Neural cell (in vitro differentiated cells): ENCODE data around the gene TOPBP1. TPM values are rescaled to one million over a fixed set of nuclear protein-coding genes. Genes with fewer than 3 reads are reported as not detected.

Experiments used
- H2AFZ ChIP-seq: fragments of 200-600, 300-800 bp; sonication (generic), shearing (Covaris generic); 2 replicates; pipeline ENCODE4 v1.6.0; 2014; ENCODE audit warnings: low read depth, mild to moderate bottlenecking, antibody characterized with exemption, low read length, moderate library complexity
- H3F3A ChIP-seq: fragments of 200-600 bp; shearing (Covaris generic); 2 replicates; pipeline ENCODE4 v1.6.1; 2016; ENCODE audit warnings: mild to moderate bottlenecking, moderate library complexity, mixed read lengths, antibody characterized with exemption, low read length; ENCODE audit not compliant: insufficient read depth, poor library complexity, severe bottlenecking
- H3K27ac ChIP-seq: fragments of 200-600, 300-800 bp; sonication (generic), shearing (Covaris generic); 2 replicates; pipeline ENCODE4 v1.5.1; 2014; ENCODE audit warnings: mild to moderate bottlenecking, low read length, moderate library complexity
- H3K27me3 ChIP-seq: fragments of 300-800, 200-600 bp; sonication (generic), shearing (Covaris generic); 2 replicates; pipeline ENCODE4 v1.6.0; 2014; ENCODE audit warnings: mild to moderate bottlenecking, low read depth, low read length, moderate library complexity; ENCODE audit not compliant: insufficient read depth
- H3K36me3 ChIP-seq: fragments of 300-800, 200-600 bp; sonication (generic), shearing (Covaris generic); 2 replicates; pipeline ENCODE4 v1.5.1; 2014; ENCODE audit warnings: mild to moderate bottlenecking, antibody characterized with exemption, low read length, moderate library complexity; ENCODE audit not compliant: insufficient read depth
- H3K4me2 ChIP-seq: fragments of 300-800, 200-600 bp; sonication (generic), shearing (Covaris generic); 2 replicates; pipeline ENCODE4 v1.6.0; 2014; ENCODE audit warnings: mild to moderate bottlenecking, low read length
- H3K4me3 ChIP-seq: fragments of 300-800, 200-600 bp; sonication (generic), shearing (Covaris generic); 2 replicates; pipeline ENCODE4 v1.5.1; 2014; ENCODE audit warnings: mild to moderate bottlenecking, low read length, moderate library complexity
- H3K79me2 ChIP-seq: fragments of 200-600 bp; shearing (Covaris generic); replicated peaks from 2 replicates; pipeline ENCODE4 v1.6.0; 2014; ENCODE audit warnings: mild to moderate bottlenecking, low read length, moderate library complexity; ENCODE audit not compliant: insufficient read depth
- H3K9ac ChIP-seq: fragments of 300-800, 200-600 bp; sonication (generic), shearing (Covaris generic); 2 replicates; pipeline ENCODE4 v1.6.1; 2016; ENCODE audit warnings: mild to moderate bottlenecking, low read length, mixed read lengths
- H3K9me2 ChIP-seq: fragments of 200-600 bp; shearing (Covaris generic); 2 replicates; pipeline ENCODE4 v1.6.1; 2016; ENCODE audit warnings: mild to moderate bottlenecking, low read length, mixed read lengths; ENCODE audit not compliant: insufficient read depth
- H3K9me3 ChIP-seq: fragments of 200-600, 300-800 bp; sonication (generic), shearing (Covaris generic); 2 replicates; pipeline ENCODE4 v1.6.1; 2016; ENCODE audit warnings: mild to moderate bottlenecking, mixed run types, low read length, moderate library complexity, mixed read lengths
- H4K20me1 ChIP-seq: fragments of 200-600 bp; shearing (Covaris generic); 2 replicates; pipeline ENCODE4 v1.6.1; 2016; ENCODE audit warnings: mild to moderate bottlenecking, mixed run types; ENCODE audit not compliant: insufficient read depth
- EP300 ChIP-seq: fragments of 450-650 bp; conservative IDR thresholded peaks from 2 replicates; pipeline ENCODE4 v1.6.1; 2014; ENCODE audit warnings: antibody characterized with exemption, mild to moderate bottlenecking, moderate library complexity; ENCODE audit not compliant: poor library complexity, severe bottlenecking
- EZH2 ChIP-seq: fragments of 200-600, 300-800 bp; shearing (Covaris generic), sonication (generic); IDR thresholded peaks from 2 replicates; pipeline ENCODE4 v1.6.1; 2014; ENCODE audit warnings: antibody characterized with exemption, low read length, borderline replicate concordance, mild to moderate bottlenecking; ENCODE audit not compliant: insufficient read depth, poor library complexity, severe bottlenecking
- MXI1 ChIP-seq: fragments of 450-650 bp; conservative IDR thresholded peaks from 2 replicates; pipeline ENCODE4 v1.6.1; 2014; ENCODE audit warnings: antibody characterized with exemption, mild to moderate bottlenecking; ENCODE audit not compliant: poor library complexity, severe bottlenecking
- POLR2AphosphoS5 ChIP-seq: IDR thresholded peaks from 2 replicates; pipeline ENCODE4 v1.6.1; 2012
- RAD21 ChIP-seq: fragments of 450-650 bp; conservative IDR thresholded peaks from 2 replicates; pipeline ENCODE4 v1.6.1; 2014; ENCODE audit warnings: antibody characterized with exemption, mild to moderate bottlenecking, moderate library complexity
- SMC3 ChIP-seq: fragments of 450-650 bp; conservative IDR thresholded peaks from 2 replicates; pipeline ENCODE4 v1.6.1; 2014; ENCODE audit warnings: antibody characterized with exemption, mild to moderate bottlenecking, moderate library complexity; ENCODE audit not compliant: poor library complexity
- TAF1 ChIP-seq: IDR thresholded peaks from 2 replicates; pipeline ENCODE4 v1.6.1; 2012; ENCODE audit warnings: low read depth
- polyA plus RNA-seq: library from polyadenylated mRNA; depleted of rRNA; stranded (reverse); fragments of >200 nt; gene quantifications from 2 replicates; pipeline ENCODE4 v1.2.3, GENCODE V29; 2014
- TF ChIP-seq, protein P1 (sequence below): fragments of 450-650 bp; IDR thresholded peaks from 2 replicates; pipeline ENCODE4 v1.5.1; 2014; ENCODE audit warnings: antibody characterized with exemption, mild to moderate bottlenecking, moderate library complexity; ENCODE audit not compliant: poor library complexity, severe bottlenecking
- TF ChIP-seq, protein P2 (sequence below): IDR thresholded peaks from 2 replicates; pipeline ENCODE4 v1.6.1; 2012; ENCODE audit warnings: borderline replicate concordance

Gene TOPBP1
- polyA plus RNA-seq, 1 donor from 2014 or later: 46.6 TPM

DNA sequence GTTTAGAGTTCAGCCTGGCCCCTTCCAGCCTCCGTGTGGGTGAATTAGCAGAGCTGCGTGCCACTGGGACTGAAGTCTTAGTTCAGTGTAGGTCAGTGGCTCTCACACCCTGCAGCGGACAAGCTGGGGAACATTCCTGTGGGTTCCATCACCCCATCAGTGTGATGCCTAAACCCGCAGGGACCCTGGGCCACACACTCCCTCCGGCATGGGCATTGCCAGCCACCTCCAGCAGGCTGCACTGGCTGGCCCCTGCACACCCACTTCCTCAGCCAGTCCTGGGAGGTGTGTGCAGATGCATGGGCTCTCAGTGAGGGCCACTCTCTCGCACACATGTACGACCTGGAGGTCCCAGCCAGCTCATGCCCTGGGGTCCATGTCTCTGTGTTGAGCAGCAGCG, 32.1 kb upstream of the TOPBP1 start:
- H3K36me3 ChIP-seq: no peaks in the 10 kb centered on the region
- no peak overlapping the region for H3K4me2 ChIP-seq
- H3K27ac ChIP-seq: no peak overlapping the region
- H3K27me3 ChIP-seq: no peaks in the 10 kb centered on the region
- no peaks in the 10 kb centered on the region for H3K79me2 ChIP-seq
- H2AFZ ChIP-seq: no peak overlapping the region
- TF ChIP-seq POLR2AphosphoS5 (no peak), MXI1 (no peak), SMC3 (no peak), RAD21 (no peak), EP300 (no peak), EZH2 (no peak), TAF1 (no peak)
- TF ChIP-seq, protein P1, sequence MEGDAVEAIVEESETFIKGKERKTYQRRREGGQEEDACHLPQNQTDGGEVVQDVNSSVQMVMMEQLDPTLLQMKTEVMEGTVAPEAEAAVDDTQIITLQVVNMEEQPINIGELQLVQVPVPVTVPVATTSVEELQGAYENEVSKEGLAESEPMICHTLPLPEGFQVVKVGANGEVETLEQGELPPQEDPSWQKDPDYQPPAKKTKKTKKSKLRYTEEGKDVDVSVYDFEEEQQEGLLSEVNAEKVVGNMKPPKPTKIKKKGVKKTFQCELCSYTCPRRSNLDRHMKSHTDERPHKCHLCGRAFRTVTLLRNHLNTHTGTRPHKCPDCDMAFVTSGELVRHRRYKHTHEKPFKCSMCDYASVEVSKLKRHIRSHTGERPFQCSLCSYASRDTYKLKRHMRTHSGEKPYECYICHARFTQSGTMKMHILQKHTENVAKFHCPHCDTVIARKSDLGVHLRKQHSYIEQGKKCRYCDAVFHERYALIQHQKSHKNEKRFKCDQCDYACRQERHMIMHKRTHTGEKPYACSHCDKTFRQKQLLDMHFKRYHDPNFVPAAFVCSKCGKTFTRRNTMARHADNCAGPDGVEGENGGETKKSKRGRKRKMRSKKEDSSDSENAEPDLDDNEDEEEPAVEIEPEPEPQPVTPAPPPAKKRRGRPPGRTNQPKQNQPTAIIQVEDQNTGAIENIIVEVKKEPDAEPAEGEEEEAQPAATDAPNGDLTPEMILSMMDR: no peak
- TF ChIP-seq, protein P2, sequence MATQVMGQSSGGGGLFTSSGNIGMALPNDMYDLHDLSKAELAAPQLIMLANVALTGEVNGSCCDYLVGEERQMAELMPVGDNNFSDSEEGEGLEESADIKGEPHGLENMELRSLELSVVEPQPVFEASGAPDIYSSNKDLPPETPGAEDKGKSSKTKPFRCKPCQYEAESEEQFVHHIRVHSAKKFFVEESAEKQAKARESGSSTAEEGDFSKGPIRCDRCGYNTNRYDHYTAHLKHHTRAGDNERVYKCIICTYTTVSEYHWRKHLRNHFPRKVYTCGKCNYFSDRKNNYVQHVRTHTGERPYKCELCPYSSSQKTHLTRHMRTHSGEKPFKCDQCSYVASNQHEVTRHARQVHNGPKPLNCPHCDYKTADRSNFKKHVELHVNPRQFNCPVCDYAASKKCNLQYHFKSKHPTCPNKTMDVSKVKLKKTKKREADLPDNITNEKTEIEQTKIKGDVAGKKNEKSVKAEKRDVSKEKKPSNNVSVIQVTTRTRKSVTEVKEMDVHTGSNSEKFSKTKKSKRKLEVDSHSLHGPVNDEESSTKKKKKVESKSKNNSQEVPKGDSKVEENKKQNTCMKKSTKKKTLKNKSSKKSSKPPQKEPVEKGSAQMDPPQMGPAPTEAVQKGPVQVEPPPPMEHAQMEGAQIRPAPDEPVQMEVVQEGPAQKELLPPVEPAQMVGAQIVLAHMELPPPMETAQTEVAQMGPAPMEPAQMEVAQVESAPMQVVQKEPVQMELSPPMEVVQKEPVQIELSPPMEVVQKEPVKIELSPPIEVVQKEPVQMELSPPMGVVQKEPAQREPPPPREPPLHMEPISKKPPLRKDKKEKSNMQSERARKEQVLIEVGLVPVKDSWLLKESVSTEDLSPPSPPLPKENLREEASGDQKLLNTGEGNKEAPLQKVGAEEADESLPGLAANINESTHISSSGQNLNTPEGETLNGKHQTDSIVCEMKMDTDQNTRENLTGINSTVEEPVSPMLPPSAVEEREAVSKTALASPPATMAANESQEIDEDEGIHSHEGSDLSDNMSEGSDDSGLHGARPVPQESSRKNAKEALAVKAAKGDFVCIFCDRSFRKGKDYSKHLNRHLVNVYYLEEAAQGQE: no peak
- H3K9ac ChIP-seq: no peak overlapping the region
- H3K9me2 ChIP-seq: no peaks in the 10 kb centered on the region
- H3K9me3 ChIP-seq: no peaks in the 10 kb centered on the region
- no peaks in the 10 kb centered on the region for H4K20me1 ChIP-seq
- no peaks in the 10 kb centered on the region for H3F3A ChIP-seq
- H3K4me3 ChIP-seq: no peak overlapping the region

DNA sequence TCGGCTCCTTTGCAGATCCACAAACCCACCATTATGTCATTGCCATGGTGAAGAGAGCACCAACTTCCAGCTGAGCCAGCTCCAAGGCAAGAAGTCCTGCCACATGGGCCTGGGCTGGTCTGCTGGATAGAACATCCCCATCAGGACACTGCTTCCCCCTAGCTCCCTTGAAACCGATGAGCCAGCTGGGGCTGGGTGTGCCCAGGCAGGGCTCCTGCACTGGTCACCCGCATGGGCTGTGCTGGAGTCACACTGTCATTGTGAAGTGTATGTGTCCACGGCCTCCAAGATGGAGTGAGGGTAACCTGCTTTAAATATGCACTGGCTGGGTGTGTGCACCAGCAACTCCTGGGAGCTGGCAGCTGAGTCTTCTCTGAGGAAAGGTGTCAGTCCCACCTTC, 31.0 kb upstream of the TOPBP1 start:
- Histone ChIP-seq H2AFZ (no peak overlapping the region), H3K27me3 (no peaks in the 10 kb centered on the region), H3K9me2 (no peaks in the 10 kb centered on the region), H3K27ac (no peak overlapping the region), H3F3A (no peaks in the 10 kb centered on the region), H3K4me3 (no peak overlapping the region), H3K36me3 (no peaks in the 10 kb centered on the region), H4K20me1 (no peaks in the 10 kb centered on the region), H3K9ac (no peak overlapping the region), H3K4me2 (no peak overlapping the region), H3K79me2 (no peaks in the 10 kb centered on the region), H3K9me3 (no peaks in the 10 kb centered on the region)
- TF ChIP-seq SMC3 (no peak), POLR2AphosphoS5 (no peak), TAF1 (no peak), EZH2 (no peak), EP300 (no peak), RAD21 (no peak), MXI1 (no peak)
- TF ChIP-seq, protein P2: no peak
- TF ChIP-seq, protein P1: no peak
